SU-DHL-6 (cell line): Measurements from ENCODE around the gene ADK.

Experiments used
- H2AFZ ChIP-seq: fragments of 200-600 bp; sonication (generic); 2 replicates; pipeline ENCODE4 v1.6.1; 2014; ENCODE audit warnings: low read depth, mild to moderate bottlenecking, moderate library complexity, mixed read lengths, antibody characterized with exemption, low read length; ENCODE audit not compliant: severe bottlenecking
- H3F3A ChIP-seq: fragments of 200-600 bp; shearing (Covaris generic); 2 replicates; pipeline ENCODE4 v1.6.0; 2016; ENCODE audit warnings: antibody characterized with exemption, mild to moderate bottlenecking; ENCODE audit not compliant: insufficient read depth
- H3K27ac ChIP-seq: fragments of 200-600 bp; sonication (generic); 2 replicates; pipeline ENCODE4 v1.5.1; 2016; ENCODE audit warnings: low read depth, mild to moderate bottlenecking, low read length, moderate library complexity, mixed read lengths
- H3K27me3 ChIP-seq: fragments of 200-600 bp; sonication (generic), shearing (Covaris generic); 2 replicates; pipeline ENCODE4 v1.6.0; 2014; ENCODE audit warnings: mild to moderate bottlenecking, low read length
- H3K36me3 ChIP-seq: fragments of 200-600 bp; sonication (generic); 2 replicates; pipeline ENCODE4 v1.6.1; 2014; ENCODE audit warnings: mild to moderate bottlenecking, low read length, mixed read lengths
- H3K4me2 ChIP-seq: fragments of 300-600, 200-600 bp; shearing (Covaris generic), sonication (generic); 2 replicates; pipeline ENCODE4 v1.6.0; 2014; ENCODE audit warnings: low read length, low read depth, mild to moderate bottlenecking; ENCODE audit not compliant: poor library complexity, severe bottlenecking
- H3K4me3 ChIP-seq: fragments of 200-600 bp; sonication (generic); 2 replicates; pipeline ENCODE4 v1.5.1; 2014; ENCODE audit warnings: antibody characterized with exemption, low read length, mild to moderate bottlenecking, mixed read lengths; ENCODE audit not compliant: insufficient read depth, poor library complexity, severe bottlenecking
- H3K79me2 ChIP-seq: fragments of 200-600 bp; sonication (generic); 2 replicates; pipeline ENCODE4 v1.6.1; 2014; ENCODE audit warnings: mild to moderate bottlenecking, low read length, moderate library complexity; ENCODE audit not compliant: insufficient read depth
- H3K9ac ChIP-seq: fragments of 200-600 bp; sonication (generic); 2 replicates; pipeline ENCODE4 v1.7.0; 2014; ENCODE audit warnings: mild to moderate bottlenecking, low read length
- H3K9me2 ChIP-seq: fragments of 200-600 bp; sonication (generic); replicated peaks from 2 replicates; pipeline ENCODE4 v1.6.1; 2014; ENCODE audit warnings: low read length; ENCODE audit not compliant: insufficient read depth
- H3K9me3 ChIP-seq: fragments of 200-600 bp; sonication (generic); 2 replicates; pipeline ENCODE4 v1.6.1; 2014; ENCODE audit warnings: low read length, mixed read lengths; ENCODE audit not compliant: insufficient read depth
- H4K20me1 ChIP-seq: fragments of 200-600 bp; sonication (generic); 2 replicates; pipeline ENCODE4 v1.6.1; 2014; ENCODE audit warnings: low read depth, mild to moderate bottlenecking, antibody characterized with exemption, low read length, moderate library complexity, mixed read lengths
- EZH2phosphoT487 ChIP-seq: fragments of 200-600 bp; sonication (generic), shearing (Covaris generic); conservative IDR thresholded peaks from 2 replicates; pipeline ENCODE4 v1.6.1; 2018; ENCODE audit warnings: mild to moderate bottlenecking, antibody characterized with exemption, low read length, moderate library complexity, mixed read lengths
- TF ChIP-seq, protein P1 (sequence below): fragments of 200-600 bp; sonication (generic); IDR thresholded peaks from one replicate; pipeline ENCODE4 v1.5.1; 2017; ENCODE audit warnings: antibody characterized with exemption, mild to moderate bottlenecking, low read length, moderate library complexity; ENCODE audit not compliant: insufficient read depth, poor library complexity, severe bottlenecking

The ADK gene

DNA sequence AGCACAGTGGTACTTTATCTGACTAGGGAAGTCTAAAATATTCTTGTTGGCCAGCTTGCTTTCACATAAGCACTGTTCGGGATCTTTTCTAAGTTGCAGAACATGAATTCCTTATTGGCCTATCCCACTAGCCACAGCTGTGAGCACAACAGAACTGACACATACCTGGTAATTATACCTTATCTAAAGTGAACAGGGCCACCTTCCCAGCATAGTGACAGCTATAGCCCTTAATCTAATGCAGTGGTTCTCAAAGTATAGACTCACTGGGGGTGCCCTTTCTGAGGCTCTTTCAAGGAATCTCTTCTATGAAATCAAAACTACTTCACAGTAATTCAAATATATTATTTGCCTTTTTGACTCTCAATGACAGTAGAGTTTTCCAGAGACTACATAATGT, 490.6 kb downstream of the ADK start:
- no peak overlapping the region for H3K4me2 ChIP-seq
- no peaks in the 10 kb centered on the region; the same call in 1 of the 2 replicates for H3K9me3 ChIP-seq
- H3K79me2 ChIP-seq: no peaks in the 10 kb centered on the region
- H3K36me3 ChIP-seq: no peaks in the 10 kb centered on the region
- H4K20me1 ChIP-seq: no peaks in the 10 kb centered on the region
- H3K27ac ChIP-seq: no peak overlapping the region
- no peak overlapping the region for H2AFZ ChIP-seq
- no peaks in the 10 kb centered on the region for H3K27me3 ChIP-seq
- H3K4me3 ChIP-seq: no peak overlapping the region
- no peak overlapping the region for H3K9ac ChIP-seq
- no peaks in the 10 kb centered on the region for H3K9me2 ChIP-seq
- H3F3A ChIP-seq: no peaks in the 10 kb centered on the region
- TF ChIP-seq, protein P1, sequence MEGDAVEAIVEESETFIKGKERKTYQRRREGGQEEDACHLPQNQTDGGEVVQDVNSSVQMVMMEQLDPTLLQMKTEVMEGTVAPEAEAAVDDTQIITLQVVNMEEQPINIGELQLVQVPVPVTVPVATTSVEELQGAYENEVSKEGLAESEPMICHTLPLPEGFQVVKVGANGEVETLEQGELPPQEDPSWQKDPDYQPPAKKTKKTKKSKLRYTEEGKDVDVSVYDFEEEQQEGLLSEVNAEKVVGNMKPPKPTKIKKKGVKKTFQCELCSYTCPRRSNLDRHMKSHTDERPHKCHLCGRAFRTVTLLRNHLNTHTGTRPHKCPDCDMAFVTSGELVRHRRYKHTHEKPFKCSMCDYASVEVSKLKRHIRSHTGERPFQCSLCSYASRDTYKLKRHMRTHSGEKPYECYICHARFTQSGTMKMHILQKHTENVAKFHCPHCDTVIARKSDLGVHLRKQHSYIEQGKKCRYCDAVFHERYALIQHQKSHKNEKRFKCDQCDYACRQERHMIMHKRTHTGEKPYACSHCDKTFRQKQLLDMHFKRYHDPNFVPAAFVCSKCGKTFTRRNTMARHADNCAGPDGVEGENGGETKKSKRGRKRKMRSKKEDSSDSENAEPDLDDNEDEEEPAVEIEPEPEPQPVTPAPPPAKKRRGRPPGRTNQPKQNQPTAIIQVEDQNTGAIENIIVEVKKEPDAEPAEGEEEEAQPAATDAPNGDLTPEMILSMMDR: no peak
- TF ChIP-seq EZH2phosphoT487: no peak

DNA sequence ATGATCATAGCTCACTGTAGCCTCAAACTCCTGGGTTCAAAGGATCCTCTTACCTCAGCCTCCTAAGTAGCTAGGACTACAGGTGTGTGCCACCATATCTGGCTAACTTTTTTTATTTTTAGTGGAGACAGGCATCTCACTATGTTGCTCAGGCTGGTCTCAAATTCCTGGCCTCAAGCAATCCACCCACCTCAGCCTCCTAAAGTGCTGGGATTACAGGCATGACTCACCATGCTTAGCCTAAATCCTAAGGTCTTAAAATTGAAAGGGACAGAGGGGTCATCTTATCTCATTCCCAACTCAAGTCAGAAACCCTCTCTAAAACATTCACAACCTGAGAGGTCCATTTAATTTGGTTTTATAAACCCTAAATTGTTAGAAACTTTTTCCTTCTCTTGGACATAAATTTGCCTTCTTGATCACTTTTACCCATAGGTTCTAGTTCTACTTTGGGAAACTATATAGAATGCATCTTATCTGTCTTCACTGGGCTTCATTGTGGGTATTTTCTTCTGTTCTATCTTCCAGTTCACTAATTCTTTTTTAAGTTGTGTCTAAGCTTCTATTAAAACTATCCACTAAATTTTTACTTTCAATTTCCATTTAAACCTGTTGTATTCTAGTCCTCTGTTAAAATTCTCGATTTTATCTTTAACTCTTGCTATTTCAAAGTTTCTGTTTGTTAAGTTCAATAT, 492.0 kb downstream of the ADK start:
- no peak overlapping the region for H3K27ac ChIP-seq
- H3K4me2 ChIP-seq: no peak overlapping the region
- H3K9ac ChIP-seq: no peak overlapping the region
- no peak overlapping the region for H2AFZ ChIP-seq
- no peak overlapping the region for H3K4me3 ChIP-seq
- H3K27me3 ChIP-seq: no peaks in the 10 kb centered on the region
- H3K9me3 ChIP-seq: no peaks in the 10 kb centered on the region; the same call in 1 of the 2 replicates
- H4K20me1 ChIP-seq: no peaks in the 10 kb centered on the region
- TF ChIP-seq EZH2phosphoT487: no peak
- TF ChIP-seq, protein P1: no peak
- H3K79me2 ChIP-seq: no peaks in the 10 kb centered on the region
- no peaks in the 10 kb centered on the region for H3K36me3 ChIP-seq
- no peaks in the 10 kb centered on the region for H3F3A ChIP-seq
- H3K9me2 ChIP-seq: no peaks in the 10 kb centered on the region

DNA sequence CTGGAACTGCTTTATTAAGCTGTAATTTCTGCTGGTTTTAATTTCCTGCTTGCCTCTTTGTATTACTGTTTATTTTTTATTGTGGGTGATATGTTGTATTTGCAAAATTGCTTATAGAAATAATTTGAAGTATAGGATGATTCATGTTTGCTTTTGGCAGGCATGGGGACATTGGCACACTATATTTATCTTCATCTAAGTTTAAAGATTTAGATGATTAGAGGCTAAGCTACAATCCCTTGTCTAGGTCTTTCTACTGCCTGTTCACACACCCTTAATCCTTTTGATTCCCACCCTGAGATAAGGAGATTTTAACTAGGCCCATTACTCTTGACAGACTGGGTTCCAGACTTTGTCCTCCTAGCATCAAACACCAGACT, 492.6 kb downstream of the ADK start:
- Histone ChIP-seq H3K36me3 (no peaks in the 10 kb centered on the region), H2AFZ (no peak overlapping the region), H4K20me1 (no peaks in the 10 kb centered on the region), H3K9ac (no peak overlapping the region), H3K27ac (no peak overlapping the region), H3K4me3 (no peak overlapping the region), H3K9me2 (no peaks in the 10 kb centered on the region), H3K9me3 (no peaks in the 10 kb centered on the region; the same call in 1 of the 2 replicates), H3F3A (no peaks in the 10 kb centered on the region), H3K27me3 (no peaks in the 10 kb centered on the region), H3K79me2 (no peaks in the 10 kb centered on the region), H3K4me2 (no peak overlapping the region)
- TF ChIP-seq, protein P1: no peak
- no peak for TF ChIP-seq EZH2phosphoT487
